NCI-H146 (cell line): ENCODE measurements around the gene PIGQ.

Experiments
- DNase-seq: peaks from one replicate; lab custom pipeline; 2025; lab: John Stamatoyannopoulos, UW

The PIGQ gene

GRCh38 chr16:534135-534534 lies 35.6 kb upstream of the PIGQ start:
- DNase-seq = no peak

- no peak for DNase-seq
These were observed 34.8 kb upstream of the PIGQ start for GRCh38 chr16:534856-535445.

DNA sequence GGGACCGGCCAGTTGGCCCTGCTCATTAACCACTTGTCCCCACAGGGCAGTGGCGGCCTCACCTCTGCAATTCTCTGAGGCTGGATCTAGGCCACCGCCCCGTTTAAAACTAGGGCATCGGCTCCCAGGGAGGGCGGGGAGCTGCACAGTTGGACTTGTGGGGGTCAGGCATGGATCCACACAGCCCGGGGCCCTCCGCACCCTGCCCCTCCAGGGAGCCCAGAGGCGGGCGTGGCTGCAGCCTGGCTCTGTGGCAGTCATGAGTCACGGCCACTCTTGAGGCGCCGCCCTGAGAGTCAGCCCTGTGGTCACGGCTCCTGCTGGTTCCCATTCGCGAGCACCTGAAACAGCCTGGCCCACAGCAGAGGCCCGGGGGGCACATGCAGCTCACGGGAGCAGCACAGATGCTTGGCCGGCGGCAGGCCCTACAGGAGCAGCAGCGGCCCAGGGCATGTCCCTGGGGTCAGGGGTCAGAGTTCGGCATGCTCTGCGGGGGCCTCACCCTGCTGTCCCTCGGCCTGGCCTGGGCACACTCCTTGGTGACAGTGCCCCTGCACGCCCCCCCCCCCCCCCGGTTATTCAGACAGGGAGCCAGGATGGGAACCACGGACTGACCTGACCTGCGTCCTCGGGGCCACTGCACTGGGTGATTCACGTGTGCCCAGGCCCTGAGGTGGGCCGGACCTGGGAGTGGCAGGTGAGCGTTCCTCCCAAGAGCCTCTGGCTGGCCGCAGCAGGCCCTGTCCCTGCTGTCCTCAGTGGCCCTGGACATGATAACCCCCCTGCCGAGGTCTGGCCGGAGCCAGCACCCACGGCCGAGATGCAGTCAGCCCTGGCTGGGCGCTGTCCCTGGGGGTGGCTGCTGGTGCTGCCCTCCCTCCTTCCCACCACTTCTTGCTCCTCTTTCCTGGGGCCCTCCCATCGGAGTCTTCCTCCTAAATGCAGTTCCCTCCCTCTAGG lies 34.0 kb upstream of the PIGQ start:
- DNase-seq = no peak

DNA sequence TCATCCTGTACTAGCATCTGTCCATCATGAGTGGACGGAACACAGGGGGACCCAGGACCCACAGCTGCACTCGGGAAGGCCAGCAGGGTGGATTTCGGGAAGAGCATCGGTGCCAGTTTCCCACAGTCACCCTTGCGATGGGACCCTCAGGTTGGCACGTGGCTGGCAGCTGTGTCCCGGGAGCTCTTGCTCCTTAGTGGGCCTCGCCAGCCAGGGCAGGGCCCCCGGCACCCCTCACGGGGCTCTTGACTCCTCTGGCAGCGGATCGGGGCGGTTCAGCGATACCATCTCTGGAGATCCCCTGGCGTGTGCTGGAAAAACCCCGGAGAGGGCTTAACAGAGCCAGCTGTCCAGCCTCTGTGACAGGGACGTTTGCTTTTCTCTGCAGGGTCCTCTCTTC lies 33.0 kb upstream of the PIGQ start:
- no peak for DNase-seq

DNA sequence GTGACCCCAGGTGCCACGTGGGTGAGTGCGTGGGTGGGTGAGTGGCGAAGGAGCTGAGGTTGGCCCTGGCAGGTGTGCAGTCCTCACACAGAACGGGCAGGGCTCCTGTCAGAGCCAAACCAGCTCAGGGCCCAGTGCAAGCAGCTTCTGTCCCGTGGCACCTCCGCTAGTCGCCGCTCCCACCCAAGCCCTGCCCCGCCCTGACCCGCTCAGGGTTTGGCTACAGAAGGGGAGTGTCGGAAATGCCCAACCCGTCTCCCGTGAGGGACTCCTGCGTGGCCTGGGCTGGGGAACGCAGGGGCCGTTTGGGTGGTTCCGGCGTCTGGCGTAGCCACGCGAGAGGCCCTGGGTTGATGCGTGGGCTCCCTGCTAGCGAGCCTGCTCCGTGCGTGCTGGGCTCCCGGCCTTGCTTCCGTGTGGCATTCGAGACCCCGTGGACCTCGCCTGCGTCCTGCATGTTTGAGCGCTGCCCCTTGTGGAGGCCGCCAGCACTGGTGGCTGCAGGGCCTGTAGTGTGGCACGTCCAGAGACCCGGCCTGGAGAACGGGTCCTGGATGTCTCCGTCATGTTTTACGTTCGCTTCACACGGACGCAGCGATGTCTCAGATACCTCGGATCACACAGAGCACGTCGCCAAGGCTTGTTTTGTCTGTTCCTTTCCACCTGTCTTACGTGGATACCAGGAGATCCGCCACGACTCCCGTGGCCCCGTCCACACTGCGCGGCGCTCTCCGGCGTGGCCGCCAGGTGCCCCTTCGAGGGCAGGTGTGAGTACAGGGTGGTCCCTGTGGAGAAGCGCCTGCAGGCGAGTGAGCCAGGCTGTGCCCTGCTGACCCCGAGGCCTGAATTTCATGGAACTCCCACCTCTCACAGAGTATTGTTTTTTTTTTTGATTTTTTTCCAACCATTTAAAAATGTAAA lies 32.1 kb upstream of the PIGQ start:
- DNase-seq = no peak

- DNase-seq = no peak
These were observed 29.8 kb upstream of the PIGQ start for GRCh38 chr16:539901-540530.

DNA sequence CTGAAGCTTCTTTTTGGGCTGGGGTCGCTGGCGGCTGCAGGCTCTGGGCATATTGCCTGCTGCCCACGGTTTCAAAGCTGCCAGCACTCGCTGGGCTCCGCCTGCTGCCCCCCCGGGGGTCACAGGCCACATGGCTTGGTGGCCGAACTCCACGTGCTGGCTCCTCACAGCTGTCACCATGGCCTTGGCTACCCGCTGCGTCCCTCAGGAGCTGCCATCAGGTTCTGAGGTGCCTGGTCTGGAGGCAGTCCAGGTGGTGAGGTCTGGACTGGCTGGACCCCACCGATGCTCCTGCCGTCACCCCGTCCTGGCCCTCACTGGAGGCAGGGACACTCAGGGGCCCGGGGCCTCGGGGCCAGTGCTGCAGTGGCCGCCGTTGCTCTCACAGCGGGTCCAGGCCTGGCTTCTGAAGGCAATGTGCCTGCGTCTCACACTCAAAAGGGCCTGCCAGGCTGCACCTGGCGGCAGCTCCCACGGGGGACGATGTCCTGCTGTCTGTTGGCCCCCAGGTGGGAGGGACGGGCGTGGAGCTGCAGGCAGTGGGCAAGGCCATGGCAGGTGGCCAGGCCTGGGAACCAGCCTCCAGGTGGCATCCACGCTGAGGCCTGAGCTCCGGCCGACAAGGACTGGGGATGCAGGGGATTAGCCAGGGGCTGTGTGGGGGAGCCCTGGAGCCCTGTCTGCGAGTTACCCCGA lies 29.0 kb upstream of the PIGQ start:
- no peak for DNase-seq

DNA sequence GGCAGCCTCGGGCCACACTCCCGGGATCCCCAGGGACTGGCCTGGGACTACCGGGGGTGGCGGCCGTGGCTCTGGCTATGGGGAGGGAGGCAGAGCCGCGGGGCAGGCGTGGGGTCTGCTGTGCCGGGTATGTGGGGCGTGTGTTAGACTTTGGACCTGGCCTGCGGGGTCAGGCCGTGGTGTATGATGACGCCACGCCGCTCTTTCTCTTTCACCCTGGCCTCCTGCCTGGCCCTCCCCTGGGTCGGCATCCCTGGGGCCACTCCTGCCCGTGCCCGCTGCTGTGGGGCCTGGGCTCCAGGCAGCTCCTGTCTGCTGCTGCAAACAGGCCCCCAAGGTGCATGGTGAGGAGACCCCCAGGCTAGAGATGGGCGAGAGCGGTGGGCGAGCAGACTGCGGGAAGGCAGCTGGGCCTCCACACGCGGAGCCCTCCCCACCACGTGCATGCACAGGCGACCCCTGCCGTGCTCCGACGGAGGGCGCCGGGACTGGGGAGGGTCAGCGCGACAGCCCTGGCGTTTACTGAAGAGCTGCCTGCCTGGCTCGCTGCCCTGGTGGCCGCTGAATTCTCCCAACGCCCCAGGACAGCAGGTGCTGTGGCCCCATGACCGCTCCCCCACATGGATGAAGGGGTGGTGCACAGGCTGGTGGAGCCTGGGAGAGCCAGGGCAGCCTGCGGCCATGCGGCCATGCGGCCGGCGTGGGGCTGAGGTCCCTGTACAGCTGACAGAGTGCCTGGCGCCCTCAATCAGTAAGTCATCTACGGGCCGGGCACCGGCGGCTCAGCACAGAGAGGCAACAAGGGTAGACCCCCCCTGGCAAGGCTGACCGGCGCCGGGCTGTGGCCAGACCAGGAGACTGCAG lies 26.2 kb upstream of the PIGQ start:
- no peak for DNase-seq

GRCh38 chr16:544517-544916 lies 25.3 kb upstream of the PIGQ start:
- DNase-seq = no peak

- DNase-seq = no peak
These were observed 22.6 kb upstream of the PIGQ start for GRCh38 chr16:546909-547770.

DNA sequence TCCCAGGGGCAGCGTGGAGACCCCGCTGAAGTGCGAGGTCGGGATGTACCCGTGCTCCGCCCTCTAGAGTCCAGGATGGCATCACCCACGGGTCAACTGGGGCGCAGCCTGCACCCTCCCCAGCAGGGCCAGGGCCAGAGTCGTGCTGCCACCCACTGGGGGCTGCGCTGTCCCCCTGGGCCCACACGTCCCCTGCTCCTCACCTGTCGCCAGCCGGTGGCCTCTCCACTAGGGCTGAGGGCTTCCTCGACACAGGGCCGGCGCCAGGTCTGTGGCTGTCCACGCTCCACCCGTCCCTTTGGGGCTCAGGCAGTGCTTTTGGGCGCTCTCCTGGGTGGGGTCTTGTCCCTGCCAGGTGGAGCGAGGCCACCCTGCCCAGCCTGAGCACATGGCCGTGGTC lies 21.2 kb upstream of the PIGQ start:
- no peak for DNase-seq

GRCh38 chr16:549544-550263 lies 20.1 kb upstream of the PIGQ start:
- DNase-seq = no peak

DNA sequence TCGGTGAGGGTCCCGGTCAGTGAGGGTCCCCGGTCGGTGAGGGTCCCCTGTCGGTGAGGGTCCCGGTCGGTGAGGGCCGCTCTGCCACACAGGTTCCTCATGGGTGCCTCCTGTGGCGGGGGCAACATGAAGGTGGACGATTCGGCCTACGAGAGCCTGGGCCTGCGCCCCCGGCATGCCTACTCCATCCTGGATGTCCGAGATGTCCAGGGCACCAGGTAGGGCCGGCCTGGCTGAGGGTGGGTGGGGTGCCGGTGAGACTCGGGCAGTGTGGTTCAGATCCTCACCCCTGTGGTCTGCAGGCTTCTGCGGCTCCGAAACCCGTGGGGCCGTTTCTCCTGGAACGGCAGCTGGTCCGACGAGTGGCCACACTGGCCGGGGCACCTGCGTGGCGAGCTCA lies 18.6 kb upstream of the PIGQ start:
- DNase-seq = no peak

DNA sequence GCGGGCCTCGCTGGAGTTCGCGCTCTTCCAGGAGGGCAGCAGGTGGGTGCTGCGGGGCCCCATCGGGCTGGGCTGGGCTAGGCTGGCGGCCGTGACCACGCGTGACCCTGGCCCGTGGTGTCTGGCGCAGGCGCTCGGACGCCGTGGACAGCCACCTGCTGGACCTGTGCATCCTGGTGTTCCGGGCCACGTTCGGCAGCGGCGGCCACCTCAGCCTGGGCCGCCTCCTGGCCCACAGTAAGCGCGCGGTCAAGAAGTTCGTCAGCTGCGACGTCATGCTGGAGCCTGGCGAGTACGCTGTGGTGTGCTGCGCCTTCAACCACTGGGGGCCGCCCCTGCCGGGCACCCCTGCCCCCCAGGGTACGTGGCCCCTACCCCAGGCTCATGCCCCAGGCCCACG lies 17.6 kb upstream of the PIGQ start:
- DNase-seq = no peak

GRCh38 chr16:553601-554296 lies 16.0 kb upstream of the PIGQ start:
- no peak for DNase-seq

DNA sequence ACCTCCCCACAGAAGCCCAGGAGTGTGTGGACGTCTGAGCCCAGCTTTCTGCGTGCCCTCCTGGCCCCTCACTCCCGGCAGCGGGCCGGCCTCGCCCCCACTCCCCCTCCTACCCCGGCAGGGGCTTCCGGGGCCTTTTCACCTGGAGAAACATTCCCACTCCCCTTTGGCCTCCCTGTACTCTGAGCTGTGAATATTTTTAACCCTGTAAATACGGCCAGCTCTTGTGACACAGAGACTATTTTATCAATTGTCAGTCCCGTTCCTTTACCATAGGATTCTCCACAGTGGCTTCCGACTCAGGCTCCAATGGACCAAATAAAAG lies 15.5 kb upstream of the PIGQ start:
- no peak for DNase-seq

GRCh38 chr16:554640-555365 lies 15.0 kb upstream of the PIGQ start:
- DNase-seq = no peak
